Adrenal gland (tissue), 12 donors: Measurements from ENCODE around the gene RELN. TPM values are rescaled to one million over a fixed set of nuclear protein-coding genes. Genes with fewer than 3 reads are reported as not detected.

ENCODE experiments used
- DNase-seq, 7 donors: peaks; one replicate each; pipeline ENCODE4 v3.0.0-alpha.2; 2019 to 2020
- H3K27ac ChIP-seq, 5 donors: fragments of 200-600 bp; sonication (generic) in 4 of 5; 1 replicate in 3 of 5; 2 replicates in 2 of 5; pipeline versions ENCODE4 v1.5.1 to v1.8.0; 2016 to 2020; ENCODE audit warnings: mild to moderate bottlenecking in 1 of 5
- H3K27me3 ChIP-seq: fragments of 200-600 bp; 2 replicates; pipeline ENCODE4 v1.8.0; 2021
- H3K36me3 ChIP-seq, 2 donors: fragments of 200-600 bp; replicated peaks in 1 of 2; 1 replicate in 1 of 2; 2 replicates in 1 of 2; pipeline versions ENCODE4 v1.5.1 to v1.8.0; 2018 to 2022
- H3K4me1 ChIP-seq, 2 donors: fragments of 200-600 bp; replicated peaks in 1 of 2; 1 replicate in 1 of 2; 2 replicates in 1 of 2; pipeline versions ENCODE4 v1.5.1 to v1.8.0; 2018 to 2021
- H3K4me3 ChIP-seq, 4 donors: fragments of 200-600 bp; sonication (generic) in 3 of 4; one replicate each; pipeline ENCODE4 v1.5.1; 2016 to 2018
- H3K9me3 ChIP-seq, 3 donors: fragments of 200-600 bp; sonication (generic) in 1 of 3; replicated peaks in 1 of 3; 1 replicate in 2 of 3; 2 replicates in 1 of 3; pipeline versions ENCODE4 v1.5.1 to v1.8.0; 2016 to 2021
- CTCF ChIP-seq, 6 experiments: fragments of 450-650 bp in 4 of 6; fragments of 200-600 bp in 2 of 6; sonication (generic) in 1 of 6; IDR thresholded peaks; 1 replicate in 5 of 6; 2 replicates in 1 of 6; pipeline versions ENCODE4 v1.5.1 to v1.8.0; 2016 to 2021; ENCODE audit warnings: antibody characterized with exemption in 6 of 6, mild to moderate bottlenecking in 2 of 6, moderate library complexity in 1 of 6
- POLR2A ChIP-seq, 2 donors: fragments of 450-650 bp; IDR thresholded peaks; one replicate each; pipeline ENCODE4 v1.6.1; 2017; ENCODE audit warnings: antibody characterized with exemption in 2 of 2, mild to moderate bottlenecking in 2 of 2, moderate library complexity in 1 of 2
- WGBS, 4 donors: extraction: QIAGEN DNeasy Blood & Tissue Kit in 2 of 4; methylation state at CpG; one replicate each; pipeline versions ENCODE4 v1.1.5 to v1.1.7; 2013 to 2017; 5-methylcytosine and 5-hydroxymethylcytosine counted together
- intact Hi-C, 2 donors: fragments of 100-400 bp; cut with DNase I; formaldehyde crosslinking; loops; one replicate each; pipeline versions ENCODE4 v1.14.1 to v1.15.0; 2022 to 2023
- polyA plus RNA-seq, 3 donors: library from polyadenylated mRNA; stranded (reverse); fragments of 200-250 nt in 2 of 3; fragments of 350-450 nt in 1 of 3; fragmentation: Illumina TruSeq in 1 of 3; extraction: RNeasy Lipid Tissue Mini Kit (QIAGEN cat#74804) in 1 of 3; gene quantifications; one replicate each; pipeline ENCODE4 v1.2.3, GENCODE V29; 2013 to 2014
- total RNA-seq, 9 donors: library from RNA; depleted of rRNA in 4 of 9; stranded (reverse); fragments of >200 nt in 4 of 9; fragments of 120-200 nt in 1 of 9; fragmentation: NEBNext Ultra II Directional in 1 of 9; extraction: Animal tissue kit (Norgen Biotek cat#: 25700) in 1 of 9; gene quantifications; one replicate each; pipeline versions ENCODE4 v1.1.0 to v1.2.4, GENCODE V29; 2013 to 2023
- donor health status: healthy with polysubstance abuse.
- donor health status: Bipolar disorder and iron deficiency.
- donor health status: DM: yes; HTN: yes; CAD: no.
- donor health status: DM: no; HTN: no; CAD: no.
- donor health status: DM: no; HTN: no; CAD: no.
- donor health status: DM: yes; HTN: yes; CAD: no.

The RELN gene
- total and polyA plus RNA-seq, 12 donors: 0.88 to 7.9 (median 2.3) TPM

GRCh38 chr7:103564416-103564815 is 425.0 kb downstream of the RELN start:
- TF ChIP-seq CTCF (IDR thresholded peaks at IDR 0.05): no peak
- TF ChIP-seq POLR2A (IDR thresholded peaks at IDR 0.05): no peak
- Histone ChIP-seq H3K36me3 (no peaks in the 10 kb centered on the region), H3K4me1 (no peaks in the 10 kb centered on the region), H3K9me3 (no peaks in the 10 kb centered on the region), H3K27me3 (no peaks in the 10 kb centered on the region), H3K27ac (no peak overlapping the region), H3K4me3 (no peak overlapping the region)
- no peak for DNase-seq
- WGBS, 4 donors: 78 to 89% (median 82%) methylated on average over 2 of the region's 2 CpGs; no CpG with 5 or more reads in 1 of the 4 donors
- intact Hi-C loops: no loop called here

GRCh38 chr7:103560136-103560535 is 429.3 kb downstream of the RELN start:
- DNase-seq: no peak
- intact Hi-C loops: no loop called here
- Histone ChIP-seq H3K4me3 (no peak overlapping the region), H3K4me1 (no peaks in the 10 kb centered on the region), H3K36me3 (no peaks in the 10 kb centered on the region), H3K27me3 (no peaks in the 10 kb centered on the region), H3K9me3 (no peaks in the 10 kb centered on the region), H3K27ac (no peak overlapping the region)
- WGBS, 4 donors: 47 to 67% (median 62%) methylated on average over 1 of the region's 1 CpG
- no peak for TF ChIP-seq CTCF (IDR thresholded peaks at IDR 0.05)
- TF ChIP-seq POLR2A (IDR thresholded peaks at IDR 0.05): no peak

GRCh38 chr7:103551016-103551415 is 438.4 kb downstream of the RELN start:
- Histone ChIP-seq H3K27ac (no peak overlapping the region), H3K36me3 (no peaks in the 10 kb centered on the region), H3K4me1 (no peaks in the 10 kb centered on the region), H3K9me3 (no peaks in the 10 kb centered on the region), H3K4me3 (no peak overlapping the region), H3K27me3 (no peaks in the 10 kb centered on the region)
- DNase-seq: no peak
- intact Hi-C loops: no loop called here
- 82 to 87% (median 84%) methylated on average over 12 of the region's 12 CpGs for WGBS, 4 donors
- no peak for TF ChIP-seq CTCF (IDR thresholded peaks at IDR 0.05)
- no peak for TF ChIP-seq POLR2A (IDR thresholded peaks at IDR 0.05)

GRCh38 chr7:103549786-103550185 is 439.7 kb downstream of the RELN start:
- 77 to 89% (median 85%) methylated on average over 2 of the region's 2 CpGs for WGBS, 4 donors
- TF ChIP-seq CTCF (IDR thresholded peaks at IDR 0.05): no peak
- no peak for TF ChIP-seq POLR2A (IDR thresholded peaks at IDR 0.05)
- Histone ChIP-seq H3K36me3 (no peaks in the 10 kb centered on the region), H3K9me3 (no peaks in the 10 kb centered on the region), H3K27me3 (no peaks in the 10 kb centered on the region), H3K27ac (no peak overlapping the region), H3K4me1 (no peaks in the 10 kb centered on the region), H3K4me3 (no peak overlapping the region)
- no peak for DNase-seq
- intact Hi-C loops: no loop called here
